HG03159 (cell line): ENCODE data around the gene CPNE2.
"Not testable (repeated sequence)": the region's sequence is repeated elsewhere in the genome, so short reads cannot be mapped to it uniquely, and the experiment has no call there.

Experiments
- ATAC-seq: cut with Tn5 transposase; IDR thresholded peaks from one replicate; pipeline ENCODE4 v1.9.1; 2021; ENCODE audit warnings: mild to moderate bottlenecking, moderate library complexity; ENCODE audit not compliant: unreplicated experiment

The CPNE2 gene

DNA sequence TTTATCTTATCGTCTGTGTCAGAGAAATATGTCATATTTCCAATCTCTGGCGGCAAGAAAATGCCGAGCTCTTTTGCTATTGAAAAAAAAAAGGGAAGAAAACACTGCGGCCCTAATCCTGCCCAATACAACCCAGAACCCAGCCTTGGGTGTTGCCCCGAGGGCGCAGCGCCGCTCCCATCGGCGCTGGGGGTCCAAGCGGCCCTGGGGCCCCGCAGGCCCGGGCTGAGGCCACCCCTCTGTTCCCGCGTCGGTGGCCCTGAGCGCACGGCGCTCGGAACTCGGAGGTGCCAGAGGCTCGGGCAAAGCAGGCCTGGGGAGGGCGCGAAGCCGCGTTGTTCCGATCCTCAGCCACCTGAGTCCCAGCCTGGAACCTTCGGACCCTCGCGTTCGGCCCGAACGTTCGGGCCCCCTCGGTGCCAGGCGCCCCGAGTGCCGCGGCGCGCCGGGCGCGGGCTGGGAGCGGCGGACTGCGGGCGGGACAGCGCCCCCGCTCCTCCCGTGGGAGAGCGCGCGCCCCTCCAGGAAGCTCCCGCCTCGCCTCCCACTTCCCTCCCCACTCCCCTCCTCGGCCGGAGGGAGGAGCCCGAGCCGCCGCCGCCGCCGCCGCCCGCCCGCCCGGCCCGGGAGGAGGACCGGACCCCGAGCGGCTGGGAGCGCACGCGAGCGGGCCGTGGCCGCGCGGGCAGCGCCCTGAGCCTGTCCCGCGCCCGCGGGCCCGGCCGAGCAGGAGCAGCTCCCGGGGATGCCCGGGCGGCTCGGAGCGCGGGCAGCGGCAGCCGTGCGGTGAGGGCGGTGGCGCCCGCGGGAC is at the start of gene CPNE2:
TSS of gene CPNE2 (plus strand) at position 609 of the 811 bp plus-strand sequence. CDS start 18,160 bp downstream, outside the sequence.
- ATAC-seq: no peak

DNA sequence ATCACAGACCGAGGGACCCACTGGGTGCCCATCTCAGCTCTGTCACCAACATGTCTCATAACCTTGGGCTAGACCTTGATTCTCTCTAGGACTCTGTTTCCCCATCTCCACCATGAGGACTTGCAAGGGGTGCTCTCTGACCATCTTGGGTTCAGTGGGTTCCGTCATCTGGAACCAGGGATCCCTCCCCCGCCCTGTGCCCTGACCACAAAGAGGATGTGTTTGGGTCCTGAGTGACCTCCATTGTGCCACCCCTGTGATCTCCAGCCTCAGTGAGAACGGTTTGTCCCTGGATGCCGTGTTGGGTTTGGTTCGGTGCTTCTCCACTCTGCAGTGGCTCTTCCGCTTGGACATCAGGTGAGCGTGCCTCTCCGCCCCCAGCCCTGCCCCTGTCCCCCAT is 49.1 kb upstream of the CPNE2 start:
- no peak for ATAC-seq

DNA sequence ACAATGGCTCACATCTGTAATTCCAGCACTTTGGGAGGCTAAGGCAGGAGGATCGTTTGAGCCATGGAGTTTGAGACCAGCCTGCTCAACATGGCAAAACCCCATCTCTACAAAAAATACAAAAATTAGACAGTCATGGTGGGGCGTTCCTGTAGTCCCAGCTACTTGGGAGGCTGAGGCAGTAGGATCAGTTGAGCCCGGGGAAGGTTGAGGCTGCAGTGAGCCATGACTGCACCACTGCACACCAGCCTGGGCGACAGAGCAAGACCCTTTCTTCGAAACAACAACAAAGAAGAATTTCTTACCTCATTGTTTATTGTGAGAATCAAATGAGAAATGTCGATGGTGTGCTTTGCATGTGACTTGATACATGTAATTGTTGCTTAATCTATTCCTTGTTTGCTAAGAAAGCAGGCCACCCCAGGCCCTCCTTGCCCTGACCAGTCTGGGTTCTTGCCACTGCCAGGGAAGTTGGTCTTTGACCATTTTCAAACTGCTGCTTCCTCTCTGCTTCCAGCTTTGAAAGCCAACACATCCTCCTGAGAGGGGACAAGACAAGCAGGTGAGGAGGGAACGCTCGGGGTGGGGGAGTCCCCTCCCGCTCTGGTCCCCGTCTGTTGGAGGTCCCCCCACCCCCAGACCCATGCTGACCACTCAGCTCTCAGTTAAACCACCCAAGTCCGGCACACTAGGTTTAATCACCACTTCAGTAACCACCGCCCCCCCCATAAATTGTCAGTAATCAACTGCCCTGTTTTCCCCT is 47.3 kb upstream of the CPNE2 start:
- no peak for ATAC-seq

DNA sequence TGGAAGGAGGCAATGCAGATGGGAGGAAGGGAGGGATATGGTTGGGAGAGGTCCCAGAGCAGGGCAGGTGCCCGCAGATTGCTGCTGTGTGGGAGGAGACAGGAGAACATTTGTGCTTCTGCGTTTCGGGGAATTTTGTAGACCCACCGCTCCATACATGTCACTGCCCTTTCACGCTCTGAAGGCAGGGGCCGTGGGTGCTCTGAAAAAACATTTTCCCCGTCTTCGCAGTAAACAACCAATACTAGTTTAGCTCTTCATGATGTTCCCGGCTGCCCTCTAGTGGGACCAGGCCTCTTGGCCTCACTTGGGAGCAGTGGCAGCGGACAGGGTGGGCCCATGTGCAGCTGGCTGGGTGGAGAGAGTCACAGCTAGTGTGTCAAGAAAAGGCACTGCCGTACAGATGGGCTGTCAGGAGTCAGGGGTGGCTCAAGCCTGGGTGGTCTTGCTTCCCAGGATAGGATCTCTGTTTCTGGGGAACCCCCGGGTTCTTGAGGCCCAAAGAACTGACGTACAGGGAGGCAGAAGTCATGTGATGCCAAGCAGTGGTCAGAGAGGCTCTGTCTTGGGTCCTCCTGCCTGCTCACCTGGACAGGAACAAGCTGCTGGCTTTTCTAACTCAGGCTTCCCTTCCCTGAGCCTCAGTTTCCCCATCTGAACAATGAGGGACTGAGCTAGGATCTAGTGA is 46.5 kb upstream of the CPNE2 start:
- ATAC-seq: no peak

DNA sequence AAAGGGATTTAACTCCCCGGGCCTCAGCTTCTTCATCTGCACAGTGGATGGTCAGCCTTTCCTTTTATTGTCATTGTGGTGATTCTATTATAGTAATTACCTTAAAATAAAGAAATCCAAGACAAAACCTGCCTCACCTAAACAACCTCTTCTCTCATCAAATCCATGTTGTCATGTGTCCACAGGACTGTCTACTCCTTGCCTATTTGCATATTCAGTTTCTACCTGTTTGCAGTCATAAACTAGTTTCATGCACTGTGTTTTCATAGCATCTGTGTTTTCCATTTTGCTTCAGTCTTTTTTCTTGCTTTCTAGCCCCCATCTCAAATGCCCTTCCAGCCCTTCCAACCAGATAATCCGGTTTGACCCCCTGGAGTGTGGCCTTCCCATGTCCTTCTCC is 44.3 kb upstream of the CPNE2 start:
- ATAC-seq: no peak

DNA sequence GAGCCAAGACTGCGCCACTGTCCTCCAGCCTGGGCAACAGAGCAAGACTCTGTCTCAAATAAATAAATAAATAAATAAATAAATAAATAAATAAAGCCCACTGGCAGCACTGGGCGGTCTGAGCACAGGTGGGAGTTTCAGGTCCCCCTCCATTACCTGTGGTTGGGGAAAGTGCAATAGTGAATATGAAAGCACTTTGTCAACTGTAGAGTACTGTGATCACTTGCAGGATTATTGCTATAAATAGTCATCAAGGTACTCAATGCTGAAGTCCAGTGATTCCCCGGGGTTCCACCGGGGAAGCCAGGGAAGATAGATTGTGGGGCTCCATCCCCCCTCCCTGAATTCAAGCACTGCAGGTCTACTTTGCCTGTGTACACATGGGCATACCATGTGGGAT is 42.7 kb upstream of the CPNE2 start:
- peak; percentile 44 for ATAC-seq

DNA sequence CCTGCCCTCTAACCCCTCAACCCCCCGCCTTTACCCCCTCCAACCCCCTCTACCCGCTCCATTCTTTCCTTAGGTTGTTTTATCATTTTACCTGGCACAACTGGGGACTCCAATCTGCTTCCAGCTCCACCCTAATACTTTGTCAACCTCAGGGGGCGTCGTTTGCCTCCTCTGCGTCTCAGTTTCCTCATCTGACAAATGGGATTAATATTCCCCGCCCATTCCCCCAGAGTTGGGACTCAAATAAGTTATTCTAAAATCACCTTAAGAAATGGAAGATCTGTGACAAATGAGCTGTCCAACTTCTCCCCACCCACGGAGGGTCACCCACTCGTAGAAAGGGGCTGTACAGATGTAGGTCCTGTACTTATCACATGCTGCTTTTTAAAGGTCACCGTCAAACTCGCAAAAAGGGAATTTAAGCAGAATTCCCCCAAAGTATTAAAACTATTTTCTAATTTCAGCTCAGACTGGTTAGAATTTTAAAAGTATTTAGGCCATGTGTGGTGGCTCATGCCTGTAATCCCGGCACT is 40.6 kb upstream of the CPNE2 start:
- no peak for ATAC-seq

DNA sequence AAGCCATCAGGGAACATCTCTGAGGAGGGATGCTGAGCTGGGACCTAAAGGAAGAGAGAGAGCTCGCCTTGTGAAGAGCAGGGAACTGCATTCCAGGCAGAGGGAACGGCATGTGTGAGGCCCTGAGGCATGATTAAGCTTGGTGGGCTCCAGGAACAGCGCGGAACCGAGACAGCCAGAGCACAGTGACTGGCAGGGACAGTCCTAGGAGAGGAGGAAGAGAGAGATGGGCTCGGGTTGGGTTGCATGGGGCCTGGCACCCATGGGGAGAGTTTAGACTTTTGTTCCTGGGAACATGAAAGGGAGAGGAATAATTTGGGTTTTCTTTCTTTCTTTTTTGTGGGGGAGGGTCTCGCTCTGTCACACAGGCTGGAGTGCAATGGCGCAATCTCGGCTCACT is 39.2 kb upstream of the CPNE2 start:
- ATAC-seq: no peak

DNA sequence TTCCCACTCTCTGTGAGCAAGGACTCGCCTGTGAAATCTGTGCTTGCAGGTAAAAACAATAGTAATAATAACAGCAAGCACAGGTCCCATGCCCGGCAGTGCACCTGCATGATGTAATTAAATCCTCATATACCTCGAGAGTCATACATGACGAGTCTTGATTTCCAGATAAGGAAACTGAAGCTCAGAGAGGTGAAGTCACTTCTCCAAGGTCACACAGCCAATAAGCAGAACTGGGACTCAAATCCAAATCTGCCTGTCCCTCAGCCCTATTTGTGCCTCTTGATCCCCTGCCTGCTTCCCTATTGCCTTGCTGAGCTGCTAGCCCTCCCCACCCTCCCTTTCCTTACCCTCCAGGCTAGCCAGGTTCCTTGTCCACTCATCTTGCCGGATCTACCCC is 38.0 kb upstream of the CPNE2 start:
- ATAC-seq: no peak

DNA sequence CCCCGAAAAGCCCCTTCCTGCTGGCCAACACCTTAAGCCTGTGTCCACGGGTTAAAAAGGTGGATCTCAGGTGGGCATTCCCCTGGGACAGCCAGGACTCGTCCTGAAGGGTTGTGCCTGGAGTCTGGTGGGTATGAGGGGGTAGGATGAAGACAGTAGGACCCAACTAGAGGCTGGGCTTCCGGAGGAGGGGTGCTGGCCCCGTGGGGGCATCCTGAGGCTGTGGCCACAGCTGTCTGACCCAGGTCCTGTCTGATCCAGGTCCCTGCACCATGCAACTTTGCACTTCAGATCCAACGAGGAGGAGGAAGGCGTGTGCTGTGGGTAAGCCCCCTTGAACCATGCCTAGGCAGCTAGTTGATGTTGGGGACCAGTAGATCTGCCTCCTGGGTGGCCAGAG is 37.6 kb upstream of the CPNE2 start:
- no peak for ATAC-seq

DNA sequence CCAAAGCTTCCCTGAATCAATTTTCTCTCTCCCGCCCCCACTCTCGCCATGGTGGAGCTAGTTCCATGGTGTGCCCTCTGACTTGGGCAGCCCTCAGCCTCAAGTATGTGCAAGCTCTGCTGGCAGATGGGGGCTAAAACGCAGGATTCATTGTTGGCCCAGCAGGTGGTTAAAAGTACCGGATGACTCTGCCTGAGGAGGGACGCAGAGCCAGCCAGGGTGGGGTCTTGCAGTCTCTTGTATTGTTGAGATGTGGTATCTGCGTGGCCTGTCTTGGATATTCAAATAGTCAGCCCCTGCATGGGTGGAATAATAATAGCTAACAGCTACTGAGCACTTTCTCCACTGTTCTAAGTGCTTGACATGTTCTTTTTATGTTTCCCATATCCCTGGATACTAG is 36.7 kb upstream of the CPNE2 start:
- no peak for ATAC-seq

DNA sequence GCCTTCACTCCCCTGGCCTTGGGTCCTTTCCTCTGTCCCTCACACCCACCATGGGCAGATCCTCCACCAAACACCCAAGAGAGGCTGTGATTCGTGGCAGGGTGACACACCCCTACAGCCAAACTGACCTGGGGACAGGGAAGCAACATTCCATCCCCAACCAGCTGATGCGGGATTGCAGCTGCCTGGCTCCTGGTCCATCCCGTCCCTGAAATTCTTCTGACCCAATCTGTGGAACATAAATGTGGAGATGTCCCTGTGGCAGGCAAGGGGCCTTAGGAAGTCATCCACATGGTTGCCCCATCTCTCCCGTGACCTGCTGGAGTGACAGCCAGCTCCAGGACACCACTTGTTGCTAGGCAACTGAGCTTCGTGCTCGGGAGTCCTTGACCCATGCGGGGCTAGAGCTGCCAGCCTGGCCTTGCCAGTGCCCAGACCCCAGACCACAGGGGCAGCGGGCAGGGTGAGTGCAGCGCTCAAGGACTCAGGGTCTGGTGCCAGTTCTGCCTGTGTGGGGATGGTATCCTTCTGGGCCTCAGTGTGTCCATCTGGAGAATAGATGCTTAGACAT is 34.0 kb upstream of the CPNE2 start:
- no peak for ATAC-seq

DNA sequence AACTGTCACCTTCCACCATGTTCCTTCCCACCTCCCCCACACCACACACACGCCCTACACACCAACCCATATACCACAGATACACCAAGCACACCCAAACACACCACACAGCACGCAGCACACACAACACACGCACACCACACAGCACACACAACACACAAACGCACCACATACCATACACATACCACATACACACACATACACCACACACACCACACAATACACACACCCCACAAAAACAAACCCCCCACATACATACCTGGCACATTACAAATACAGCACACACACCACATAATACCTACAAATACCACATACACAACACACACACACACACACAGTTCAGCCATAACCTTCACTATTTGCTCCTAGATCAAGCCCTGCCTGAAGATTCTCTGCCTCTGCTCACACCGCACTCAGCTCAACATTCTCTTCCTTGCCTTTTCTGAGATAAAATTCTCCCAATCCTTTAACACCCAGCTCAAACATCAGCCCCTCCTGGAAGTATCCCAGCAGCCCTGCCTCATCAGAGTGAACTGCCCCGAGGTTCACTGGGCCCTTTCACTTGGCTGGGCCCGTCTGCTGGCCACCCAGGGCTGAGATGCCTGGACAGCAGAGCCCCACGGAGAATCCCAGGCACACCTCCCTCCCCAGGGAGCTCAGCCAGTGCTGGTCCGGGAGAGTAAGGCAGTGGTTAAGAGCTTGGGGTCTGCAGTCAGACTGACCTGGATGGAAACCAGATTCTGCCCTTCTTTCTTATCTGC is 31.9 kb upstream of the CPNE2 start:
- ATAC-seq: no peak

DNA sequence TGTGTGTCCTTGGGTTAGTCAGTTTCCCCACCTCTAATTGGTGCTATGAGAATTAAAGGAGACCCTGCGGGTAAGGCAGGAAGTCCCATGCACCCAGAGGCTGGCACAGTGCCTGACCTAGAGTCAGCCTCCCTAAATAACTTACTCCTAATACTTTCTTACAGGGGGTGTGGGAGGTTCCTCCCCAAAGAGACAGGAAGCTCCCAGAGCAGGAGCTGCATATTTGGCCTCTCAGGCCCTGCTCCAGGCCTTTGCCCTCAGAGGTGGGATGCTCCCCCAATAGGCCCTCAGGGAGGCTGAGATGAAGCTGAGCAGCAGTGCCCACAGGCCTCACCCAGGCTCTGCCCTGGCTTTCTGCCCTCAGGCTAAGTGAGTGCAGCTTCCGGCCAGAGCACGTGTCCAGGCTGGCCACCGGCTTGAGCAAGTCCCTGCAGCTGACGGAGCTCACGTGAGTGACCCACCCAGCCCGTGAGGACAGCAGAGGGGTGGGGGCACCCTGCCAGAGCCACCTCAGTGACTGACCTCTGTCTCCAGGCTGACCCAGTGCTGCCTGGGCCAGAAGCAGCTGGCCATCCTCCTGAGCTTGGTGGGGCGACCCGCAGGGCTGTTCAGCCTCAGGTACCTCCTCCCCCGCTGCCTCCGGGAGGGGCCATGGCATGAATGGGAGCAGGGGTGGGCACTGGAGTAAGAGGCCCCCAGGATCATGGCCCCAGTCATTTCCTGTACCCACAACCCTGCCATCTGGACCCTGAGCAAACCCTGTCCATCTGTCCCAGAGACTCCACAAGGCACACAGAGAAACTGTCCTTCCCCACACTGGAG is 31.1 kb upstream of the CPNE2 start:
- no peak for ATAC-seq

DNA sequence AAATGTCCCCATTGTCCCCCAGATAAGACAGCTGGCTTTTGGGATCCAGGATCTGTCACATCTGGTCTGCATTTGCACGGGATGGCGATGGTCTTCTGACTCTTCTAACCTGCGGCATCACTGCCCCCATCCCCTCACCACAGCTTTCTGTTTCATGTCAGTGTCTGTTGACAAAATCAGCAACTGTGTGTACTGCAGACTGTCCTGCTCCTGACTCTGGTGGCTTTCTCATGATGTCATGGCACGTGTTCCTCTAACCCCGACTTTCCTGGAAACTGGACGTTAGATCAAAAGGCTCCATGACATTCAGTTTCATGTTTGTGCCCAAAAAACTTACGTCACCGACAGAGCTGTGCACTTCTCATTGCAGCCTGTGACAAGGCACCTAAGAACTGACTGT is 30.1 kb upstream of the CPNE2 start:
- ATAC-seq: no peak

DNA sequence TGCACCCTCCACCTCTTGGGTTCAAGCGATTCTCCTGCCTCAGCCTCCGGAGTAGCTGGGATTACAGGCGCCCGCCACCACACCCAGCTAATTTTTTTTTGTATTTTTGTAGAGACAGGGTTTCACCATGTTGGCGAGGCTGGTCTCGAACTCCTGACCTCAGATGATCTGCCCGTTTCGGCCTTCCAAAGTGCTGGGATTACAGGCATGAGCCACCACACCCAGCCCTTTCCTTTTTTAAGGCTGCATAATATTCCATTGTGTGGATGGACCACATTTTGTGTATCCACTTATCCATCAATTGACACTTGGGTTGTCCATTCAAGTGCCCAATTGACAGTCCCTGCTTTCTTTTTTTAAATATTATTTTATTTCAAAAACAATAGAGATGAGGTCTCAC is 29.2 kb upstream of the CPNE2 start:
- not testable (repeated sequence) for ATAC-seq

DNA sequence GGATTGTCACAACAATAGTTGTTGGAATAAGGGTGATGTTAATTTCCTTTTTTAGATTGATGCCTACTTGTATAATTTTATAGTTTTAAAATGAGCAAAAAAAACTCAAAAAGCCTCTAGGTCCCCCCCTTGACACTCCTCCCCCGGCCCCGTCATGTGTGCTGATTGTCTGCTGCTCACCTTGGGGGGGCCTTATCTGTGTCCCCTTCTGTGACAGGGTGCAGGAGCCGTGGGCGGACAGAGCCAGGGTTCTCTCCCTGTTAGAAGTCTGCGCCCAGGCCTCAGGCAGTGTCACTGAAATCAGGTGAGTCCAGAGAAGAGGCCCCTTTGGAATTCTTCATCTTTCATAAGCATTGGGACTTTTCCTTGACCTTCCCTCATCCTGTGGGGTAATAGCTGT is 27.4 kb upstream of the CPNE2 start:
- no peak for ATAC-seq

DNA sequence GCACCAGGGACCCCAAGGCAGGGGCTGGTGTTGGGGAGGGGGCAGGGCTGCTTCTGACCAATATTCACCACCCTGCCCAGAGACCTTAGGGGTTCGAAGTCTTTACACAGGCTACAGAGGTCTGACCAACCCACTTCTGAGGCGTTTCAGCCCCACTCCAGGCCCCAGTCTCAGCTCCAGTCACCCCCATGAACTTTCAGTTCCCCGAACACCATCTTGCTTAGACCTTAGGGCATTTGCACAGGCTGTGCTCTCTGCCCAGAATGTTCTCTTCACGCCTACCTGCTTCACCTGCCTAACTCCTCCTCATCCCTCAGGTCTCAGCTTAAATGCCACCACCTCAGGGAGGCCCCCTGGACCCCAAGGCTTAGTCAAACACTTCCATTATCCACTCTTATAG is 25.8 kb upstream of the CPNE2 start:
- ATAC-seq: no peak

DNA sequence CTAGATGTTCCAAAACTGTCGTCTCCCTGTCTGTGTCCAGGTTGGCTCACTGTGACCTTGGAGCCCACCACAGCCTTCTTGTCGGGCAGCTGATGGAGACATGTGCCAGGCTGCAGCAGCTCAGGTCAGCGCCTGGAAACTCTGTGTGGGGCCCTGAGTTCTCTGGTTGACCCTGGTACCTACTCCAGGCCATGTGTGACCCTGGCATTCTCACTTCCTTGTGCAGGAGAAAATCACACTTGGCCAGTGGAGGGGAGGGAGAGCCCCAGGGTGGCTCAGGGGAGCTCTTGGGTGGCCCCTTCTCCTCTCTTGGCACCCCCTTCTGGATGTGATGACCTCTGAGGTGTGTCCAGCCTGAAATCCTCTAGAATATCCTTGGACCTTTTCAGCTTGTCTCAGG is 25.0 kb upstream of the CPNE2 start:
- ATAC-seq: no peak

DNA sequence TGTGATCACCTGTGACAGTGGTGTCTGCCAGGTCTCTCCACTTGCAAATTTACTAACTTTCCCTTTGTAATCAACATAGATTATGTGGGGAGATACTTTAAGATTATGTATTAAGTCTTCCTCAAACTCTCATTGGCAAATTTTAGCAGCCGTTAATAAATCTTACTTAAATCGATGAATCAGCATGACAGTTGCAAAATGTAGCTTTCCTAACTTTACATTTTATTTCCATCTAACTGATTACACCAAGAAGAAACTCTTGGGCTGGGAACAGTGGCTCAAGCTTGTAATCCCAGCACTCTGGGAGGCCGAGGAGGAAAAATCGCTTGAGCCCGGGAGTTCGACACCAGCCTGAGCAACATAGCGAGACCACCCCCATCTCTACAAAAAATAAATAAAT is 23.3 kb upstream of the CPNE2 start:
- no peak for ATAC-seq
